Neural progenitor cell (in vitro differentiated cells): ENCODE results near the gene SLC2A5.
"Not testable (repeated sequence)": the region's sequence is repeated elsewhere in the genome, so short reads cannot be mapped to it uniquely, and the experiment has no call there.

Experiments used
- CTCF ChIP-seq: fragments of 200-600 bp; sonication (generic); IDR thresholded peaks from 2 replicates; pipeline ENCODE4 v1.5.1; 2017; ENCODE audit warnings: antibody characterized with exemption, mild to moderate bottlenecking
- EZH2 ChIP-seq: fragments of 200-600 bp; sonication (generic); IDR thresholded peaks from 2 replicates; pipeline ENCODE4 v1.6.1; 2017; ENCODE audit warnings: antibody characterized with exemption, mild to moderate bottlenecking, moderate library complexity

GRCh38 chr1:9001534-9002214, 67.8 kb downstream of the SLC2A5 start:
- TF ChIP-seq CTCF, EZH2: not testable (repeated sequence)
